ENCODE results near the gene HELZ. TPM values are rescaled to one million over a fixed set of nuclear protein-coding genes. Genes with fewer than 3 reads are reported as not detected.
"Not testable (repeated sequence)": the region's sequence is repeated elsewhere in the genome, so short reads cannot be mapped to it uniquely, and the experiment has no call there.

The HELZ gene
- total RNA-seq, 2 experiments from 2014 or later, result 47.9 to 53.9 TPM

- DNase-seq, result no peak
- peaks cover 11% of the 10 kb centered on the region for H3K9me3 Mint-ChIP-seq
- no peaks in the 10 kb centered on the region for H3K27me3 Mint-ChIP-seq
- H3K36me3 Mint-ChIP-seq, result peaks cover 55% of the 10 kb centered on the region
- H3K4me3 Mint-ChIP-seq, result no peak overlapping the region
- peaks cover 7% of the 10 kb centered on the region for H3K4me1 Mint-ChIP-seq
- H3K27ac Mint-ChIP-seq, result no peak overlapping the region
Measured at GRCh38 chr17:67121316-67121891, 123.6 kb downstream of the HELZ start.

- Mint-ChIP-seq H3K4me3 (no peak overlapping the region), H3K9me3 (peaks cover 20% of the 10 kb centered on the region), H3K27me3 (no peaks in the 10 kb centered on the region), H3K27ac (no peak overlapping the region), H3K4me1 (peaks cover 8% of the 10 kb centered on the region), H3K36me3 (peaks cover 71% of the 10 kb centered on the region)
- DNase-seq, result no peak
Measured at GRCh38 chr17:67119102-67119501, 125.9 kb downstream of the HELZ start.

GRCh38 chr17:67116045-67116575 lies 128.9 kb downstream of the HELZ start:
- H3K9me3 Mint-ChIP-seq, result peaks cover 20% of the 10 kb centered on the region
- H3K27ac Mint-ChIP-seq, result no peak overlapping the region
- no peaks in the 10 kb centered on the region for H3K27me3 Mint-ChIP-seq
- H3K36me3 Mint-ChIP-seq, result peaks cover 75% of the 10 kb centered on the region
- no peak for DNase-seq
- no peak overlapping the region for H3K4me3 Mint-ChIP-seq
- H3K4me1 Mint-ChIP-seq, result peaks cover 7% of the 10 kb centered on the region

GRCh38 chr17:67115401-67115800 lies 129.6 kb downstream of the HELZ start:
- Mint-ChIP-seq H3K4me1 (peaks cover 7% of the 10 kb centered on the region), H3K27ac (no peak overlapping the region), H3K27me3 (no peaks in the 10 kb centered on the region), H3K36me3 (peaks cover 74% of the 10 kb centered on the region), H3K9me3 (peaks cover 20% of the 10 kb centered on the region), H3K4me3 (no peak overlapping the region)
- no peak for DNase-seq

- Mint-ChIP-seq H3K27ac (no peak overlapping the region), H3K4me3 (no peak overlapping the region), H3K9me3 (peaks cover 17% of the 10 kb centered on the region), H3K4me1 (peaks cover 7% of the 10 kb centered on the region), H3K27me3 (no peaks in the 10 kb centered on the region), H3K36me3 (peaks cover 59% of the 10 kb centered on the region)
- DNase-seq, result no peak
Measured at GRCh38 chr17:67113486-67113885, 131.5 kb downstream of the HELZ start.

GRCh38 chr17:67111808-67112207 lies 133.2 kb downstream of the HELZ start:
- Mint-ChIP-seq H3K4me3 (no peak overlapping the region), H3K9me3 (peaks cover 10% of the 10 kb centered on the region), H3K27me3 (no peaks in the 10 kb centered on the region), H3K36me3 (peaks cover 51% of the 10 kb centered on the region), H3K27ac (no peak overlapping the region), H3K4me1 (peaks cover 7% of the 10 kb centered on the region)
- DNase-seq, result no peak

- Mint-ChIP-seq H3K36me3 (peaks cover 47% of the 10 kb centered on the region), H3K4me3 (no peak overlapping the region)
Measured at GRCh38 chr17:67111327-67111726, 133.7 kb downstream of the HELZ start.

GRCh38 chr17:67110619-67111018 lies 134.4 kb downstream of the HELZ start:
- H3K27me3 Mint-ChIP-seq, result no peaks in the 10 kb centered on the region
- peaks cover 8% of the 10 kb centered on the region for H3K4me1 Mint-ChIP-seq
- H3K4me3 Mint-ChIP-seq, result no peak overlapping the region
- DNase-seq, result no peak
- H3K36me3 Mint-ChIP-seq, result peaks cover 41% of the 10 kb centered on the region
- H3K9me3 Mint-ChIP-seq, result peaks cover 4% of the 10 kb centered on the region
- H3K27ac Mint-ChIP-seq, result no peak overlapping the region

More at GRCh38 chr17:67111327-67111726, 133.7 kb downstream of the HELZ start:
- H3K27me3 Mint-ChIP-seq, result no peaks in the 10 kb centered on the region
- H3K9me3 Mint-ChIP-seq, result peaks cover 9% of the 10 kb centered on the region
- no peak overlapping the region for H3K27ac Mint-ChIP-seq
- no peak for DNase-seq
- peaks cover 7% of the 10 kb centered on the region for H3K4me1 Mint-ChIP-seq

GRCh38 chr17:67109111-67109510 lies 135.9 kb downstream of the HELZ start:
- Mint-ChIP-seq H3K4me1 (peaks cover 14% of the 10 kb centered on the region), H3K9me3 (no peaks in the 10 kb centered on the region), H3K36me3 (peaks cover 41% of the 10 kb centered on the region), H3K27me3 (no peaks in the 10 kb centered on the region), H3K27ac (no peak overlapping the region), H3K4me3 (no peak overlapping the region)
- DNase-seq, result no peak

GRCh38 chr17:67107811-67108775 lies 136.9 kb downstream of the HELZ start:
- Mint-ChIP-seq H3K9me3 (no peaks in the 10 kb centered on the region), H3K36me3 (peaks cover 41% of the 10 kb centered on the region), H3K4me3 (no peak overlapping the region), H3K27me3 (no peaks in the 10 kb centered on the region), H3K27ac (no peak overlapping the region), H3K4me1 (peaks cover 20% of the 10 kb centered on the region)
- no peak for DNase-seq

GRCh38 chr17:67107171-67107570 lies 137.8 kb downstream of the HELZ start:
- H3K4me1 Mint-ChIP-seq, result peaks cover 21% of the 10 kb centered on the region
- H3K27me3 Mint-ChIP-seq, result no peaks in the 10 kb centered on the region
- no peak overlapping the region for H3K27ac Mint-ChIP-seq
- no peak for DNase-seq
- H3K9me3 Mint-ChIP-seq, result no peaks in the 10 kb centered on the region
- no peak overlapping the region for H3K4me3 Mint-ChIP-seq
- H3K36me3 Mint-ChIP-seq, result peaks cover 38% of the 10 kb centered on the region

GRCh38 chr17:67105213-67105612 lies 139.8 kb downstream of the HELZ start:
- H3K27me3 Mint-ChIP-seq, result no peaks in the 10 kb centered on the region
- H3K9me3 Mint-ChIP-seq, result no peaks in the 10 kb centered on the region
- peaks cover 33% of the 10 kb centered on the region for H3K4me1 Mint-ChIP-seq
- no peak overlapping the region for H3K4me3 Mint-ChIP-seq
- peaks cover 44% of the 10 kb centered on the region for H3K36me3 Mint-ChIP-seq
- no peak overlapping the region for H3K27ac Mint-ChIP-seq
- DNase-seq, result no peak

- not testable (repeated sequence) for H3K27ac Mint-ChIP-seq, H3K4me3 Mint-ChIP-seq, H3K9me3 Mint-ChIP-seq, H3K27me3 Mint-ChIP-seq, DNase-seq
- peaks cover 36% of the 10 kb centered on the region for H3K4me1 Mint-ChIP-seq
- H3K36me3 Mint-ChIP-seq, result peaks cover 45% of the 10 kb centered on the region
Measured at GRCh38 chr17:67104641-67105040, 140.4 kb downstream of the HELZ start.

- H3K36me3 Mint-ChIP-seq, result peaks cover 46% of the 10 kb centered on the region
- H3K27me3 Mint-ChIP-seq, result no peaks in the 10 kb centered on the region
- H3K9me3 Mint-ChIP-seq, result no peaks in the 10 kb centered on the region
- no peak overlapping the region for H3K27ac Mint-ChIP-seq
- DNase-seq, result no peak
- H3K4me3 Mint-ChIP-seq, result no peak overlapping the region
- H3K4me1 Mint-ChIP-seq, result peaks cover 47% of the 10 kb centered on the region
Measured at GRCh38 chr17:67098006-67098405, 147.0 kb downstream of the HELZ start.

- Mint-ChIP-seq H3K36me3 (peaks cover 39% of the 10 kb centered on the region), H3K27ac (no peak overlapping the region), H3K27me3 (no peaks in the 10 kb centered on the region), H3K4me3 (no peak overlapping the region), H3K4me1 (peaks cover 41% of the 10 kb centered on the region), H3K9me3 (no peaks in the 10 kb centered on the region)
- DNase-seq, result no peak
Measured at GRCh38 chr17:67096609-67097008, 148.4 kb downstream of the HELZ start.

Measured in activated naive CD8-positive, alpha-beta T cell treated with anti-CD3 and anti-CD28 coated beads for 36 hours (primary cell).